GM19025 (cell line): ENCODE data around the gene RELN.
"Not testable (repeated sequence)": the region's sequence is repeated elsewhere in the genome, so short reads cannot be mapped to it uniquely, and the experiment has no call there.

Experiments
- ATAC-seq: cut with Tn5 transposase; IDR thresholded peaks from one replicate; pipeline ENCODE4 v1.9.1; 2021; ENCODE audit warnings: mild to moderate bottlenecking, low read depth, moderate library complexity; ENCODE audit not compliant: unreplicated experiment

RELN gene

DNA sequence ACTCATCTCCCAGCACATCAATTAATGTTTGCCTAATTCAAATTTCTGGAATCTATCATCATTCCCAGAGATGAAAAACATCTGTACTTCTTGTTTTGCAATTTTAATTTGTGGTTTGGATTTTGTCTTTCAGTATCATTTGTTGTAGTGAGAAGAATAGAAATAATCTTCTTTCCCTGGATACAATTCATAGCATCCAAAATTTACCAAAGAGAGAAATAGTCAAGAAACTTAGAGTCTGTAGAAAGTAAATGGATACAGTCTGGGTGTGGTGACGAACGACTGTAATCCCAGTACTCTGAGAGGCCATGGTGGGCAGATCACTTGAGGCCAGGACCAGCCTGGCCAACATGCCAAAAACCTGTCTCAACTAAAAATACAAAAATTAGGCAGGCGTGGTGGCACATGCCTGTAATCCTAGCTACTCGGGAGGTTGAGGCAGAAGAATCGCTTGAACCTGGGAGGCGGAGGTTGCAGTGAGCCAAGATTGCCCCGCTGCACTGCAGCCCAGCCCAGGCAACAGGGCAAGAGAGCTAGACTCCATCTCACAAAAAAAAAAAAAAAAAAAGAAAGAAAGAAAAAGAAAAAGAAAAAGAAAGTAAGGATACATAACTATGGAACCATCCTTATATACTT, 193.0 kb downstream of the RELN start:
- ATAC-seq: no peak

DNA sequence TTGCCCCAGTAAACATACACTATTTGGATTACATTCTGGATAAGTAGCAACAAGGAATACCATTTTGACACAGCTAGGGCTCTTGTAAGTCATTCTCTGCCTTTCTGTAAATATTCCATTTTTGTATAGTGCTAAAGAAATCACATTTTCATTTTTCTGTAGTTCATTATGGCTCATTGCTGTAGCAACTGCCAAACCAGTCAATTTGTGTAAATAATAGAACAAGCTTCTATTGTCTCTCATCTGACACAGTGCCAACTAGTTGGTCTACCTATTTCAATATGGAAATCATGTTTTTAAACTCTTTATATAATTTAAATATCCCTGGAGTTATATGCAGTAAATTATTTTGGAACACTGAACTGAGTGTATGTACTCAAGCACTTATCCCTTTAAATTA, 193.7 kb downstream of the RELN start:
- no peak for ATAC-seq

DNA sequence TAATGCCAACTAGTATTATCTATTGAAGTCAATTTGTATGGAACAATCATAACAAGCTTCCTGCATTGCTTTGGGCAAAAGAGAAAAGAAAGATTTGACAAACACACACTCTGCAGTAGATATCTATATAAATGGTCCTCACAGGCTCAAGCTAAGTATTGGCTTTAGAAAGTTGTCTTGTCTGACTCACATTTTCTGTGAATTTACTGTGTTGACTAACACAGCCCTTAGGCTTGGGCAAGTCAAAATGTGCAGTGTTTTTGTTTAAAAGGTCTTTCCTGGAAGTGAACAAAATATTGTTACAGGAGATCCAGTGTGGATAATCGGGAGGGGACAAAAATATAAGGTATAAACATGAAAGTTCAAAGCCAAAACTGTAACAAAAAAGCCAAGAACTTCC, 194.4 kb downstream of the RELN start:
- ATAC-seq: no peak

DNA sequence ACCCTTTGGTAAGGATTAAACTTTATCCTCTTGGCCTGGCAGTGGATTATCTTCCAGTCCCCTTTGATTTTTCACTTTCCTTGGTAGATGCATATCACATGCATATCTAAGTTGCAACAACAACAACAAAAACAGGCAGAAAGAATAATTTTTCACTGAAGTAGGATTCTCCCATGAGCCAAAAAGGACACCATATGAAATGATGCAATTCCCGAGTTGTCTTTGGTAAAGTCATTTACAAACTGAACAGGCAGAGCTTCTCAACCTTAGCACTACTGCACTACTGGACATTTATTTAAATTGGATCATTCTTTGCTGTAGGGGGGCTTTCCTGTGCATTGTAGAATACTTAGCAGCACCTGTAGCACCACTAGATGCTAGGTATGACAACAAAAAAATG, 195.0 kb downstream of the RELN start:
- no peak for ATAC-seq

DNA sequence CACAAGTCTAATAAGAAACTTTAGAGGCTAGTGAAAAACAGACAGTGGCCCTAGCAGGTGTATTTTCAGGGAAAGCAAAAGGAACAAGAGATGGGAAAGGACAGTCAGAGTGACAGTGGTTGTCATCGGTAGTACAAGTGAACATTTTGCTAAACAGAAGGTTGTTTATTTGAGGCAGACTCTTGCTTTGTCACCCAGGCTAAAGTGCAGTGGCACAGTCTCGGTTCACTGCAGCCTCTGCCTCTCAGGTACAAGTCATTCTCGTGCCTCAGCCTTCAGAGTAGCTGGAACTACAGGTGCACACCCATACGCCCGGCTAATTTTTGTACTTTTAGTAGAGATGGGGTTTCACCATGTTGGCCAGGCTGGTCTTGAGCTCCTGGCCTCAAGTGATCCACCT, 195.8 kb downstream of the RELN start:
- ATAC-seq: no peak

DNA sequence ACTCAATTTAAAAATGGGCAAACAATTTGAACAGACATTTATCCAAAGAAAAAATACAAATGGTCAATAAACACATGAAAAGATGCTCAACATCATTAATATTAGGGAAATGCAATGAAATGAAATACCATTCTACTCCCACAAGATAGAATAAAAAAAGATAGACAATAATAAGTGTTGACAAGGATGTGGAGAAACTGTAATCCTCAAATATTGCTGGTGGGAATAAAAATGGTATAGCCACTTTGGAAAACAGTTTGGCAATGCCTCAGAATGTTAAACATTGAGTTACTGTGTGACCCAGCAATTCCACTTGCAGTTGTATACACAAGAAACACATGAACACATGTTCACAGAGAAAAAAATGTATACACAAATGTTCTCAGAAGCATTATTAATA, 197.6 kb downstream of the RELN start:
- no peak for ATAC-seq

DNA sequence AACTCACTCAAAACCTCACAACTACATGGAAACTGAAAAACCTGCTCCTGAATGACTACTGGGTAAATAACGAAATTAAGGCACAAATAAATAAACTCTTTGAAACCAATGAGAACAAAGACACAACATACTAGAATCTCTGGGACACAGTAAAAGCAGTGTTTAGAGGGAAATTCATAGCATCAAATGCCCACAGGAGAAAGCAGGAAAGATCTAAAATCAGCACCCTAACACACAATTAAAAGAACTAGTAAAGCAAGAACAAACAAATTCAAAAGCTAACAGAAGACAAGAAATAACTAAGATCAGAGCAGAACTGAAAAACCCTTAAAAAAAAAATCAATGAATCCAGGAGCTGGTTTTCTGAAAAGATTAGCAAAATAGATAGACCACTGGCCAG, 202.4 kb downstream of the RELN start:
- not testable (repeated sequence) for ATAC-seq

DNA sequence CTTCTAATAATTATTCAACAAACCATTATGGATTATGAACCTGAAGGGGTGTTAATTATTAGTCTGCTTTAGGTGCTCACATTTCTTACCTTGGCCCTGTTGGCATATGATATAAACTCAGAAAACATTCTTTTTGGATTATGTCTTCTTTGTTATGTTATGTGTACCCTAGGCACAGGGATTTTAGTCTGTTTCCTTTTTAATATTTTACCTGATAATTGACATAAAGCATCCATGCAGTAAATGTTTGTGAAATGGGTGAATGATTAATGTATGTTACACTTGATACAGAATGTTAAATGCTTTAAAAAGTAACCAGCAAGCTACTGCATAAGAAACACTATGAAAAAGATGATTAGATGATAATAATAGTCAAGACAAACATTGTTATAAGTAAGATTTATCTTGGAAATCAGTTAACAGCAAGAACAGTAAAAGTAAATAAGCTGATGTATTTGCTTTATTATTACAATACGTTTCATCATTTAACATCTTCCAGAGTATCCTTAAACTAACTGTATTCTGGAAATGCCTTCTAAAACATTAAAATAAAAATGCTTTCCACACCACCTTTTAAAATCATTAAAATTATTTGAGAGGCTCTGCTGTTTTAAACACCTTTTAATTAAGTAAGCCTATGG, 204.7 kb downstream of the RELN start:
- no peak for ATAC-seq

DNA sequence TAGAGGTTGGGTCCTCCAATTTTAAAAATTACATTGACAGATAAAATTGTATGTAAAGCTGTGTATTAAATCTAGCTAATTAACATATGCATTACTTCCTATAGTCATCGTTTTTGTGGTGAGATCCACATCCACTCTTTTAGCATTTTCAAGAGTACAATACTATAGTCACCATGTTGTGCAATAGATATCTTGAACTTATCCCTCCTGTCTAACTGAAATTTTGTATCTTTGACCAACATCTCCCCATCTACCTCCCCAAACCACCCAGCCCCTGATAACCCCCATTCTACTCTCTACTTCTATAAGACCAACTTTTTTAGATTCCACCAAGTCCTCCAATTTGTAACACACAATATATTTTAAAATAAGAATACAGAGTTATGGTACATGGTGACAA, 208.0 kb downstream of the RELN start:
- no peak for ATAC-seq

DNA sequence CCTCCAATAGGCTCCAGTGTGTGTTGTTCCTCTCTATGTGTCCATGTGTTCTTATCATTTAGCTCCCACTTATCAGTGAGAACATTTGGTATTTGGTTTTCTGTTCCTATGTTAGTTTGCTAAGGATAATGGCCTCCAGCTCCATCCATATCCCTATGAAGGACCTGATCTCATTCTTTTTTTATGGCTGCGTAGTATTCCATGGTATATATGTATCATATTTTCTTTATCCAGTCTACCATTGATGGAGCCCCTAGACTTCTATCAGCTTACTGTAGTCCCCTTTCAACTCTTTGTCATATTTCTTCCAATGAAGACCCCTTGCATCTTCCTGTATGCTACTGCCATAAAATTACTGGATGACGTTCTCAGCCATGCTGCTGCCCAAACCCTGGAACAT, 208.9 kb downstream of the RELN start:
- not testable (repeated sequence) for ATAC-seq

DNA sequence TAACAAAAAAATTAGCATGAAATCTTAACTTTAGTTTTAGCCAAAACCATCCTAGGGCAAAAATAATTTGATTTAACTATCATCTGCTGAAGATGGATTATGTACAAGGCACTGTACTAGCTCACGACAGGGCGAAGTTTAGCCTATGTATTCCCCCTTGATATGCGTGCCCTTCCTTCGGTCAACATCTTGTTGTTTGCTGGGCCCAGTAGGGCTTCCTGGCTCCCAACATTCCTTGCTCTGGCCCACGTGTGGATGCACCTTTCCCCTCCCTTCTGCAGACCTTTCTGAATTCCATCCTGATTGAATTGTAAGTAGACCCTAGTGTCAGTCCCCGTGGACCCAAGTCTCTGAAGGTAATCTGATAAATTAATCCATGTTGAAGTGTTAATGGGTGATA, 212.0 kb downstream of the RELN start:
- ATAC-seq: no peak

DNA sequence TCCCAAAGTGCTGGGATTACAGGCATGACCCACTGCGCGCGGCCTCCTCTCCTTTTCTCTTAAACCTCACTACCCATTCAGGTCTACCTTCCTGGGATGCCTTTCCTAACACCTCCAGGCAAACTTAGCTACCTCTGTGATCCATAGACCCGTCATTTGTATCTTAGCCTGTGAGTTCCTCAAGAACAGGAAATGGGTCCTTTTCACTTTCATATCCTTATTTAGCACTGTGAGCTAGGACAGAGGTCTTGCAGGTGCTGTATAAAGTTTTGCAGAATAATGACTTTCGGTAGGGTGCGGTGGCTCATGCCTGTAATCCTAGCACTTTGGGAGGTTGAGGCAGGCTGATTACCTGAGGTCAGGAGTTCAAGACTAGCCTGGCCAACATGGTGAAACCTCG, 215.7 kb downstream of the RELN start:
- ATAC-seq: no peak

DNA sequence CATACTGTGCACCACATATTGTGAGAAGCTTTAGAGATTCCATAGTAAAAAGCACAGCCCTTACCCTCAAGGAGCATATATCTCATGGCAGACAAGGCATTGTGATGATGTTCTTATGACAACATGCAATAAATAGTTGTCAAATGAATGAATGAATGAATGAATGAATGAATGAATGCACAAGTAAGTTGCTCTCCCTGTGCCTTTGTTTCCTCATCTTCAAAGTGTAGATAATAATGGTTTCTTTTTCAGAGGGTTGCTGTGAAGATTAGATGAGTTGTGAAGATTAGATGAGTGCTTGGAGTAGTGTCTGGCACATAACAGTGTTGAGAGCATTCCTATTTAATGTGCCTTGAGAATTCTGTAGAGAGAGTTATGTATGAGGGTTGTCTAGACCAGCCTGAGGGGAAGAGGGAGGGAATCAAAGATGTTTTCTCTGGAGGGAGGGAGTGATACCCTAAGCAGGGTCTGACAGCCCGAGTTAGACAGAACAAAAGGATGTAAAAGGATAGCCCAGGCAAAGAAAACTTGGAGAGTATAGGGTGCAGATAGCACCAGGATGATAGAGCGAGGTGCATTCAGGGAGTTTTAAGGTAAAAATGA, 217.2 kb downstream of the RELN start:
- no peak for ATAC-seq

DNA sequence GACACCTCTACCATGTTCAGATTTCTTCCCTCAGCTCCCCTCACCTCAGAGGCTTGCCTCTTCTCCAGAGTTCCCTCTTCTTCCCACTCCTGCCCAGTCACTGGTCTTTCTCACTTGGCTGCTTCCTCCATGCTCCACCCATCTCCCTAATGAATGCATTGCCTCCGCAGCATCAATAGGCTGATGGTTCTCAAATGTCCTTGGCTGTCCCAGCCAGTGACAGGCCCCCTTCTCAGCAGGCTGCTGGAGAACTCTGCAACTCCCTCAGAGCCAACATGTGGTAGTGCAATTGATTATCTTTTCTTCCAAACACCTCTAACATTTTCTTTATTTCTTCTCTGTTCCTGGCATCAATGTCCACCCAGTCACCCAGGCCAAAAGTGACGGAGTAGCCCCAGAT, 218.2 kb downstream of the RELN start:
- ATAC-seq: no peak

DNA sequence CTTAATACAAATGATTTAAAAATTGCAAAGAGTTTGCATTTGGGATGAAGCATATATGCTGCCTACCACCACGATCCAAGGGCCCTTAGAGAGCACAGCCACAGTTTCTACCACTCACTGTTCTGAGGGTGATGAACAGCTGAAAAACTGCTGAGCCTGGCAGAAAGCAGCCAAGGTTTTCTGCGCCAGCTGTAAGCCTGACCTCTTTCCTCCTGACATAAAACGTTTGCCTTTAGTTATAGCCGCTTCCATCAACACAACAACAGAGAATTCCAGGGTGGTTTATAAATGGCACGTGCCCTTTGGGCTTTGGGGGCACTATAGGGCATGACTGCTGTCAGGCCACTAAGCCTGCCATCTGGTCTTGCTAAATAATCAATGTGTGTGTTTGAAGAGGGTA, 222.8 kb downstream of the RELN start:
- ATAC-seq: no peak

DNA sequence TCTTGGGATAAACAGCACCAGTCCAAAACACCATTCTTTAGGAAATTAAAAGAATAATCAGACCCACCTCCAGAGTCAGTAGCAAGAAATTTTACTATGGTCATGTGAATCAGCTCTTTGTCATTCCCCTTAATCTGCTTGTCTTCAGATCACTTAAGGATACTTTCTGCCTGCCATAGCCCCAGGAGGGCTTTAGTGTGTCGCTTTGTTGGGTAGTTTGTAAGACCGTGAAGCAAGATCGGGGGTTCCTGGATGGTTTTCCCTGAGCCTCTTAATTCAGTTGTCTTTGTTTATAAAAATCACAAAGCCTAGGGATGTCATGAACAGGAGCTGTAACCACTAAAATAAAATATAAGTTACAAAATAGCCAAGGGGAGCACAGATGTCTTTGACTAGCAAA, 223.6 kb downstream of the RELN start:
- ATAC-seq: no peak

DNA sequence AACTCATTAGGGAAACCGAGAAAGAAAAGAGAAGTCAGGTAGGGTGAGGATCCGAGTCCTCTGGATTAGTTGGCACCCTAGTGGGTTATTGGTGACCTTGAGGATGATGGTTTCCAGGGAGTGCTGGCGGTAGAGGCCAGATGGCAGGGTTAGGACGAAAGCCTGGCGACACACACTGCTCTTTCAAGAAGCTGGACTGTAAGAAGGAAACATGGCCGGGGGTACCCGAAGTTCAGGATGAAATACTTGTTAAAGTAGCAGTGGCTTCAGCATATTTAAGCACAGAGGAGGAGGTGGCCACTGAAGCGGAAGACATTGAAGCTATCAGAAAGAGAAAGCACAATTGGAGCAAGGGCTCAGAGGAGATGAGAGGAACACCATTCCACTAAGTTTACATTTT, 224.6 kb downstream of the RELN start:
- no peak for ATAC-seq

DNA sequence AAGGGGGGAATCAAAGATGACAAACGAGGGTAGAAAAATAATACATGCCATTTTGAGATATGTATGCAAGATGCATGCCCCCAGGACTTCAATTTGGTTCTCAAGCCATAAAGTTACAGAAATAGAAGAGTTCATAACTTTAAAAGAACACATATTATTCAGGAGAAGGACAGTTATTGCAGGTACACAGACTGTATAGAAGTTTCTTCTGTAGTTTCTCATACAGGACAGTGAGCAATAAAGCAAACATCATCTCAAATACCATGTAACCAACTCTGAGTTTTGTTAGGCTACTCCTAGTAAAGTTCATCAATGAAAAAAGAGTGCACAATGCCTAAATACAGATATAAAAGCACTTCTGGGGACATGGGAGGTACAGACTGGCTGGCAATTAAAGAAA, 226.6 kb downstream of the RELN start:
- ATAC-seq: no peak

DNA sequence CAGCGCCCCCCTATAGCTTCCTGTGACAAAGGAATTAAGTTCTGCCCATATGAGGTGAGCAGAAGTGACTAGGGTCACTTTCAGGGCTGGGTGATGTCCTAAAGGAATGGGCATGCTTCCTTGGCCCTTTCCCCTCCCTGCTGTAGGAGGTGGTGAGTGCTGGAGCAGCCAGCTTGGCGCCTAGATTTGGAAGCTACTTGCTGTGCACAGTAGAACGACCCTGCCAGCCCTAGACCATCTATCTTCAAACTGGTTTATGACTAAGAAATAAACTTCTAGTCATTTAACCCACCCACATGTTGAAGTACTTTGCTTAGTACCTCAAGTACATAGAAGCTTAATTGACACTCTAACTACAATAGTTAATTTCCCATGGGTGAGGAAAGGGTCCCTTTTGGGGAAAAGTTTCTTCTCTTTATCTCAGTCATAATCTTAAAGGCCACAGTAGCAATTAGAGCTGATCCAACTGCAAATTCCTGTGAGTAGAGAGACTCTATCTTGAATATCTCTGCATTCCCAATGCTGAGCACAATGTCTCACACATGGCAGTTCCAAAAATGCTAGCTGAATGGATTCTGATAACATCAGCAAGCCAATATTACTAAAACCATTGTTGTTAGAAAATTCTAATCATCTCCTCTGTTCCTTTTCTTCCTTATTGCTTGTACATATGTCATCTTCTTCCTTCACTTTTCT, 227.2 kb downstream of the RELN start:
- ATAC-seq: no peak

DNA sequence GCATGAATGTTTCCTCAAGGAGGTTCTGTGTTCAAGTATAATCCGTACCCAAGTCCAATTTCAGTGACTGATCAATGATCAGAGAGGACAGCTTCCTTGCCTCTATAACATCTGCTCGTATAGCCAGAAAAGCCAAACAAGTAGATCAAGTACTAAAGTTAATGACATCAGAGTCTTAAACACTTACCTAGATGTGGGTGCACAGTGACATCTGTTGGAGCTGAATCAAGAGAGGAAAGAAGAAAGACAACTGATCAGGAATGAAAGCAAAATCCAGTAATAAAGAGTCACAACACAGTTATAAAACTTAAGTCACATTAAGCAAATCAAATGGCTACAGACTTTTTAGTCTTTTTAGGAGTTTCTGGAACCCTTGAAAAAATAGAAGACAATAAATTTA, 236.5 kb downstream of the RELN start:
- ATAC-seq: no peak

DNA sequence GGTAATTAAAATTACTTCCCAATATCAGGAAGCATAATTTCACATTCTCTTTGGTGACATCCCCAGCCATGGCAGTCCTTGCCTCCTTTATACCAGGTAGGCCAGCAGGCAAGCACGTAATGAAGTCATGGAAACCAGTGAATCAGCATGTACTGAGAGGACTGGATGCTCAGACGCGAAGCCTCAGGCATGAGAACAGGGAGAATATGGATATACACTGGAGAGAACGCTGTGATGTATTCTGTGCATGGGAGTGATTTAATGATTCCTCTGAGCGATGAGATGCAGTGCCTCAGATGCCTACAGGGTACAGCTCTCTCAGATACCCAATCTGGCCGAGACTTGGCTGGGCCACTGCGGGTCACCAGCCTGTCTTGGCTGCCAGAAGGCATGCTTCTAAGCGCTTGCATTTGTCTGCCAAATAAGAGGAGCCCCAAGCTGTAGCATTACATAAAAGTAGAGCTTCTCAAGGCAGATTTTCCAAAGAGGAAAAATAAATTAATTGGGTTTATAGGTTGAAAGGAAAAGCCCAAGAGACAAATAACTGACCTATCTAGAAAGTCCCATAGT, 238.1 kb downstream of the RELN start:
- no peak for ATAC-seq
